HG03108 (cell line): ENCODE results near the gene IZUMO4.
"Not testable (repeated sequence)": the region's sequence is repeated elsewhere in the genome, so short reads cannot be mapped to it uniquely, and the experiment has no call there.

Source experiments
- ATAC-seq: cut with Tn5 transposase; IDR thresholded peaks from one replicate; pipeline ENCODE4 v1.9.1; 2021; ENCODE audit warnings: moderate library complexity; ENCODE audit not compliant: unreplicated experiment

Gene IZUMO4

GRCh38 chr19:2122251-2122650 is 25.5 kb downstream of the IZUMO4 start:
- no peak for ATAC-seq

- ATAC-seq, result no peak
These were observed 26.3 kb downstream of the IZUMO4 start for GRCh38 chr19:2122982-2123381.

GRCh38 chr19:2123682-2124387 is 27.1 kb downstream of the IZUMO4 start:
- no peak for ATAC-seq

DNA sequence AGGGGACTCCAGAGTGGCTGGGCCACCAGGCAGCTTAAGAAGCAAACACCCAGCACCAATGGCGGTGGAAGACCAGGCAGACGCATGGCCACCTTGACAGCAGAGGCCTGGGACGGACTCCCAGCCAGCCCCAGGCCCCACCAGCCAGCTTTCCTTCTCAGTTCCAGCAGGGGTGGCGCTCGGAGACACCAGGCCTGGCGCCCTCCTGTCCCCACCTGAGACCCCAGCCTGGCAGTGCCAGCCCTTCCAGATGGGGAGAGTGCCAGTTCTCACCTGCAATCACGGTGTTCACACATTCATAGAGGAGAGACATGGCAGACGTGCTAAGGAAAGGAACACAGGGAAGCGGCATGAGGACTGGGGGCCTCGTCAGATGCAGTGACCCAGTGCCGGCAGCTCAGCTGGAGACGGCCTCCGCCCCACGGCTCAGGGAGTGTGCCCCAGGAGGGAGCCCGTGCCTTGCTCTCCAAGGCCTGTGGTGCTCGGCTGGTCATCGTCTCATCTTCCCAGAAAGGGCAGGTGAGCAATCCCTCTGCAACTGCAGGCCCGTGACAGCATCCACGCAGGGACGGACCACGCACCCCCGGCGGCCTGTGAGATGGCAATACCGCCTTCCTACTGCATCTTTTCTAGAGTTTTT is 30.3 kb downstream of the IZUMO4 start:
- no peak for ATAC-seq

GRCh38 chr19:2127758-2128157 is 31.0 kb downstream of the IZUMO4 start:
- no peak for ATAC-seq

DNA sequence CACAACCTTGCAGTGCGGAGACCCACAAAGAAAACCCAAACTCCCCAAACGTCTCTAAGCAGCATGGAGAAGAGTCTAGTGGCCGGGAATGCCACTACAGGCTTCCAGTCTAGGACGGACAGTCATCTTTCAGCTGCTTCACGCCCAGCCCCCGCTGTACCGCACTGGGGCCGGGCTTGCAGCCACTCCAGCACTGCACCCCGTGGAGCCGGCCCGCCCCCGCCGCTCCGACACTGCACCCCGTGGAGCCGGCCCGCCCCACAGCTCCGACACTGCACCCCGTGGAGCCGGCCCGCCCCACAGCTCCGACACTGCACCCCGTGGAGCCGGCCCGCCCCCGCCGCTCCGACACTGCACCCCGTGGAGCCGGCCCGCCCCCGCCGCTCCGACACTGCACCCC is 31.5 kb downstream of the IZUMO4 start:
- not testable (repeated sequence) for ATAC-seq

DNA sequence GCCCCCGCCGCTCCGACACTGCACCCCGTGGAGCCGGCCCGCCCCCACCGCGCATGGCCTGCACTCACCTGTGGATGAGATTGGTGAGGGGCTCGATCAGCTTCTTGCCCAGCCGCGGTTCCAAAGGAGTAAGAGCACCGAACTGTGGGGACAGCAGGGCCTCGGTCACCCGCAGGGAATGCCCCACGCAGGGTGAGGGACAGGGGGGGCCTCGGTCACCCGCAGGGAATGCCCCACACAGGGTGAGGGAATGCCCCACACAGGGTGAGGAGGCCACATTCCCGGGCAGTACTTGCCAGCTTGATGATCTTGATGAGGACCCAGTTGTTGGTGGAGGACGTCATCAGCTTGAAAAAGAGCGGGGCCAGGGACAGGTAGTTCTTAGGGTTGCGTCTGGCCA is 32.3 kb downstream of the IZUMO4 start:
- no peak for ATAC-seq

DNA sequence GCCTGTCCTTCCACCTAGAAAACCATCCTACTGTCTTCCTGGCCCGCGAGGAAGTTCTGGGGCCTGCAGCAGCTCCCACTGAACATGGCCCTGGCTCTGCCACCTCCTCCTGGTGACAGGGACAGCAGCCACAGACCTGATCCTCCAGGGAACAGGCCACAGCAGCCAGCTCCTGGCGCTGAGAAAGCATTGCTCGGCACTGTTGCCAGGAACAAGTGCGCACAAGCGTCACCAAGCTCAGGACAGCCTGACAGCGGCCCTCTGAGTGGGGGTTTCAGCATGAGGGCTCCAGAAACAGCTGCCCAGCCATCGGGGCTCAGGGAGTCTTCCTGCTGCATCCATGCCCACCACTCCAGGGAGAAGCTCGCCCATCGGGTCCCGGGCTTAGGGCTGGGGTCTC is 32.8 kb downstream of the IZUMO4 start:
- ATAC-seq, result no peak

DNA sequence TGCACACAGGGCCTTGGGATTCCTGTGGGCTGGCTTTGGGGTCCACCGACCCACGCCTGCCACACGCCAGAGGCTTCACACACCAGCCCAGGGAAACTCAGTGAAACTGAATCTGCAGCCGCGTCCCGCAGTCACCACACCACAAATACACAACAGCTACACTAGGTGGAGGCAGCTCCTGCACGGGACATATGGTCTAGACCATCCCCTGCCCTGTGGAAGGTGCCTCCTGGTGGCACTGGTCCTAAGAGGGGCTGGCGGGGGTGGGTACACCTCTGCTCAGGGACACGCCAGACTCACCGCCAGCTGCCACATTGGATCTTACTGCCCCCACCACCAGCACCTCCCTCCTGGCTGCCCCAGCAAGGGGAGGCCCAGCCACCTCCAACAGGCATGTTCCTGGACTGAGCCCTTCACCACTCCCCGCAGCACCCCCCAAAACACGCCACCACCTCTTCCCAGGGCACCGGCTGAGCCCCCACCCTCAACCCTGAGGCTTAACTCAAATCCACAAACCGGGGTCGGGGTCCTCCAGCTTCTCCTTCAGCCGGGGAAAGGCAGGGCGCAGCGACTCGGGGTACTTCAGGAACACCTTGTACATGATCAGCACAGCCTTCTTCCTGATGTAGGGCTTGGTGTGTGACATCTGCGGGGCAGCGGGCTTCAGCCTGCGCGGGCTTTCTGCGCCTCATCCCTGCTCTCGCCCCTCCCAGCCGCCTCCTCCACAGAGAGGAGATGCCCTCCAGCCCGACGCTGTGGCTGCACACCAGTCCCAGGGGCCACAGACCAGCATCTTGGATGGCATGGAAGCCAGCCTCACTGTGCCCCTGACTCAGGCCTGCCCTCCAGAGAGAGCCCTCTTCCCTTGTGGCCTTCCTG is 33.4 kb downstream of the IZUMO4 start:
- ATAC-seq, result no peak

- not testable (repeated sequence) for ATAC-seq
These were observed 34.6 kb downstream of the IZUMO4 start for GRCh38 chr19:2131012-2131975.

DNA sequence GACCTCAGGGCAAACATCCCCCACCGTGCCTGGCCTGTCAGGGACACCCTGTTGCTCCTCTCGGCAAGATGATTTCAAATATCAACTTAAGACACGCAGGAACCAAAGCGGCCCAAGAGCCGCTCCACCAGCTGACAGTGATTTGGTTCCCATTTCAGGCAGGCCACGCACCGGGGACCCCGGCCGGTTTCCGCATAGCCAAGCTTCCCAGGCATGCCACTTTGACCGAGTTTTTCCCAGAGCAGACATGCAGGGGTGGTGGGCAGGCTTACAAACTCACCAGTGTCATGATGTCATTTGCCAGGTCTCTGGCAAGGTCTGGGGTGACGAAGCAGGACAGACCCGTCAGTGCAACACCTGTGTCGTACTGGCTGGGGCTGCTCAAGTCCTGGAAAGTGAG is 35.5 kb downstream of the IZUMO4 start:
- no peak for ATAC-seq

- no peak for ATAC-seq
These were observed 36.2 kb downstream of the IZUMO4 start for GRCh38 chr19:2132731-2133490.

GRCh38 chr19:2135474-2136402 is 39.0 kb downstream of the IZUMO4 start:
- ATAC-seq, result no peak

DNA sequence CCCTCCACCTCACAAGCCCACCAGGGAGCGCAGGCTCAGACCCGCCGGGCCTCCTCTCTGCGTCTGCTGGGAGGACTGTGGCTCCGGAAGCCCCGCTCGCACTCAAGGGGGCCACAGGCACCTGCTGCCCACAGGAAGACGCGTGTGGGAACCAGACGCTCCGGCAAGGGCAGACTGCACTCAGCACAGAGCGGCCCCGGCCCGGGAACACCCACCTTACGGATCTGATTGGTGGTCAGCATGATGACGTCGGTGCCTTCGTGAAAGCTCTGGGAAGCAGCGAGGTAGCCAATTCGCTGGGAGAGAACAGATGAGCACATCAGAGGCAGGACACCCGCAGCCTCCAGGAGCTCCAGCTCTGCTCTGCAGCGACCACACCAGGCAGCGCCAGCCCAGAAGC is 40.1 kb downstream of the IZUMO4 start:
- ATAC-seq, result no peak

DNA sequence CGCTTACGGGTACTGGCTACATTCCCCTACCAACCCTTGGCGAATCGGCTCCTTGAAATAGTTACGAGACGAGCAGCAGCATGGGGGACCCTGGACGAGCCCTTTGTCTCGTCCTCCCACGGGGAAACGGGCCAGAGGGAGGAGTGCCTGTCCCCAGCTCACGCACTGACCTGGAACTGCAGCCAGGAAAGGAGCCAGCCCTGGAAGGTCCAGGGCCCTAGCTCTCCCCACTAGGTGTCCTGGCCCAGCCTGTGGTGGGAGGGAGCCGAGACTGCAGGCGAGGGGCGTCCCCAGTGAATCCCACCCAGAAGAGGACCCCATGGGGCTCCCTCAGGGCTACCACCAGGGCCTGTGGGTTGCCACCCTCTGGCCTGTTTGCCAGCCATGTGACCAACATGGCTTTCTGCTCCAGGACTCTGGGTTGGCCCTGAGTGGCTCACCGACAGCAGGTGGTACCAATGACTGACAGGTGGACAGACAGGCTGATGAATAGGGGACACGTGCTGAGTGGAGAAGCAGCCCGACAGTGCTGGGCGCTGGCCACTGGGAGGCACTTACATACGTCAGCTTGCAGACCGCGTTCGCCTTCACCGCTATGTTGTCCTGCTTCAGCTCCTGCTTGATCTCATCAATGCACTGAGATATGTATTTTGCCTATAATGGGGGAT is 41.5 kb downstream of the IZUMO4 start:
- no peak for ATAC-seq

DNA sequence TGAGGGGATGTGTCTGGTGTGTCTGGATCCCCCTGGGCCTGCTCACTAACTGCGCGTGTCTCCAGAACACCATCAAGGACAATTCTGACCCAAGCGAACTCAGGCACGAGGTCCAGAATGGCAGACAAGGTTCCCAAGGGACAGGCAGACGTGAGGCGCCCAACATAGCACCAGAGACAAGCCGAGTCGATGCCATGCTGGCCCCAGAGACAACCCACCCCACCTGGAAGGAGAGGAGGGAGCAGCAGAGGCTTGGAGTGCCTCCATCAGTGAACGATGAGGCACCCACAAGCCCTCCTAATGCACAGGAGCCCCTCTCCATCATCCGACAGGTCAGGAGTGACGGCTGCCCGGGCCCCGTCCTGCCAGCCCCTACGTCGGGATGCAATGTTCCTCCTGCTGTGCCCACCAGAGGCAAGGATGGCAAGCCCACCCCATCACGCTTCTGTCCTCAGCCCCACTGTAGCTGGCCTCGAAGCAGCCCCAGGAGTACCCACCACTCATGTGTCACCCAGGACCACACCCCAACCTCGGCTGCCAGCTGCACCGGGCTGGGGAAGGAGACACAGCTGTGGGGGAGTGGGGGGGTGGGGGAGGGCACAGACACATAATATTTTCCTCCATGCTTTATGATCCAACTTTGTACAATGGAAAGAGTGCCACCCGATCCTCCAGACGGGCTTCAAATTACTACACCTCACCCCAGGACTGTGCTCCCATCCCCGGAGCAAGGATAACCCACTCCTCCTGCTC is 42.8 kb downstream of the IZUMO4 start:
- no peak for ATAC-seq

GRCh38 chr19:2140138-2140569 is 43.4 kb downstream of the IZUMO4 start:
- no peak for ATAC-seq
